HepG2 (cell line): ENCODE measurements around the gene CFAP100. TPM values are rescaled to one million over a fixed set of nuclear protein-coding genes. Genes with fewer than 3 reads are reported as not detected.

Experiments used
- HDAC1 ChIP-seq: sonication (generic); formaldehyde crosslinking; IDR thresholded peaks from 2 replicates; pipeline ENCODE4 v1.5.1; 2020; ENCODE audit warnings: mild to moderate bottlenecking, missing genetic modification reagents
- HNF4A ChIP-seq: sonication (generic); formaldehyde crosslinking; IDR thresholded peaks from 2 replicates; pipeline ENCODE4 v1.4.0; 2020; ENCODE audit warnings: missing genetic modification reagents
- HNF4G ChIP-seq, 2 experiments: sonication (generic) in 1 of 2; formaldehyde crosslinking in 1 of 2; IDR thresholded peaks; 2 replicates each; pipeline versions ENCODE4 v1.4.0 to v1.6.1; 2011 to 2020; ENCODE audit warnings: borderline replicate concordance in 2 of 2, low read depth in 2 of 2, mild to moderate bottlenecking in 2 of 2, low read length in 1 of 2, missing genetic modification reagents in 1 of 2, moderate library complexity in 1 of 2
- NCOA1 ChIP-seq: sonication (generic); formaldehyde crosslinking; IDR thresholded peaks from 2 replicates; pipeline ENCODE4 v1.9.0; 2021; ENCODE audit warnings: missing genetic modification reagents
- NFAT5 ChIP-seq: sonication (generic); formaldehyde crosslinking; IDR thresholded peaks from 2 replicates; pipeline ENCODE4 v1.4.0; 2020; ENCODE audit warnings: missing genetic modification reagents
- NFKB2 ChIP-seq: sonication (generic); formaldehyde crosslinking; IDR thresholded peaks from 2 replicates; pipeline ENCODE4 v1.4.0; 2020; ENCODE audit warnings: missing genetic modification reagents, borderline replicate concordance
- SALL1 ChIP-seq: sonication (generic); formaldehyde crosslinking; IDR thresholded peaks from 2 replicates; pipeline ENCODE4 v1.8.0; 2022; ENCODE audit warnings: mild to moderate bottlenecking, missing genetic modification reagents
- ZNF10 ChIP-seq: sonication (generic); formaldehyde crosslinking; IDR thresholded peaks from 2 replicates; pipeline ENCODE4 v1.4.0; 2020; ENCODE audit warnings: mild to moderate bottlenecking, low read depth, missing genetic modification reagents, borderline replicate concordance
- ZNF530 ChIP-seq: sonication (generic); formaldehyde crosslinking; IDR thresholded peaks from 2 replicates; pipeline ENCODE4 v1.5.0; 2020; ENCODE audit warnings: low read depth, mild to moderate bottlenecking, missing genetic modification reagents
- polyA plus RNA-seq, 8 experiments: library from polyadenylated mRNA; depleted of rRNA in 3 of 8; stranded (reverse) in 7 of 8; unstranded in 1 of 8; fragments of >200 nt; fragmentation: Illumina TruSeq in 4 of 8; extraction: Trizol in 4 of 8; gene quantifications; 2 replicates each; pipeline versions ENCODE4 v1.2.1 to v1.2.3, GENCODE V29; 2011 to 2016; ENCODE audit warnings: low read depth in 4 of 8, missing spikeins in 1 of 8, mixed read lengths in 1 of 8; ENCODE audit not compliant: insufficient read depth in 1 of 8
- total RNA-seq, 5 experiments: library from RNA; depleted of rRNA; stranded (reverse); fragments of >200 nt; fragmentation: Illumina TruSeq; extraction: Trizol; gene quantifications; 2 replicates each; pipeline ENCODE4 v1.2.3, GENCODE V29; 2016; ENCODE audit warnings: low read depth in 1 of 5

The CFAP100 gene
- total and polyA plus RNA-seq, 2 of the 13 experiments (the other 11 are each of a cell fraction or from before 2014, with no cell fraction given): 0.32 TPM; not detected in 1

DNA sequence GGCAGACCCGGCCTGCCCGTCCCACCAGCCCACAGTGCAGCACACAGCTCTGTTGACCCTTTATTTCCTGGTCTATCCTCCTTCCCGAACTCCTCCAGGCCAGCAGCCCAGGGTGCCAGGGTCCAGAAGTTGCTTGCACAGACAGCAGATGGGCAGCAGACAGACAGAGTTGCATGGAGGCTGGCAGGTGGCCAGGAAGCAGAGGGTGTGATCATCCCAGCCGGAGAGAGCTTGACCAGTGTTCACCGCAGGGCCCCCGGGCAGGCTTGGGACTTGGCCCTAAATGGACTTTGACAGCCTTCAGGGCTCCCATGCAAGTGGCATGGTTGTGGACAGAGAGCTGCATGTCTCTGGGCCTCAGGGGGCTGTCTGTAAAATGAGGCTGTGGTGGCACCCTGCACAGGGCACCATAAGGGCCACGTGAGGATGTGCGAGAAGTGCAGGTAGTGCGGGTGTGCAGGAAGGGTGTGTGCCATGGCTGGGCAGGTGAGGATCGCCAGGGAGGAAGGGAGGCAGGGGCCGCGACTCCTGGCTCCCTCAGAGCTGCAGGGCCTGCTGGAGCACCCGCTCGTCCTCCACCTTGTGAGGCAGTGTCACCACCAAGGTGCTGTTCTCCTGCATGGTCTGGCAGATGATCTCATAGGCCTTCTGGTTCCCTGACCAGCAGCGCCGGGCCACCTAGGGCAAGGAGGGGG, 87.2 kb downstream of the CFAP100 start (continued):
- no peak for TF ChIP-seq ZNF530 (CRISPR knock-in tag)
- peak; percentile 65; the same call in 1 of the 2 replicates for TF ChIP-seq HNF4G (IDR thresholded peaks at IDR 0.05; ENCODE audit: borderline replicate concordance, low read depth, low read length)
- TF ChIP-seq HNF4G (CRISPR knock-in tag; IDR thresholded peaks at IDR 0.05; ENCODE audit: borderline replicate concordance, low read depth): peak; percentile 50; the same call in 1 of the 2 replicates
- peak; percentile 79 for TF ChIP-seq HDAC1 (CRISPR knock-in tag)
- TF ChIP-seq NFAT5 (CRISPR knock-in tag): no peak
- TF ChIP-seq HNF4A (CRISPR knock-in tag): peak; percentile 89
- TF ChIP-seq NCOA1 (CRISPR knock-in tag): no peak
- no peak for TF ChIP-seq ZNF10 (CRISPR knock-in tag)
- peak; percentile 44; the same call in 1 of the 2 replicates for TF ChIP-seq NFKB2
- peak; percentile 53 for TF ChIP-seq SALL1
